KMS-11 (cell line): ENCODE results near the gene MCIDAS.

Experiments used
- H2AFZ ChIP-seq: fragments of 200-600 bp; sonication (generic); 2 replicates; pipeline ENCODE4 v1.6.1; 2016; ENCODE audit warnings: antibody characterized with exemption, mixed run types, low read depth
- H3K27ac ChIP-seq: fragments of 200-600 bp; sonication (generic); 2 replicates; pipeline ENCODE4 v1.6.1; 2016; ENCODE audit warnings: mild to moderate bottlenecking, mixed run types
- H3K27me3 ChIP-seq: fragments of 200-600 bp; sonication (generic); 2 replicates; pipeline ENCODE4 v1.6.1; 2017; ENCODE audit warnings: mild to moderate bottlenecking, low read depth, mixed run types, moderate library complexity; ENCODE audit not compliant: insufficient read depth
- H3K36me3 ChIP-seq: fragments of 200-600 bp; sonication (generic); 2 replicates; pipeline ENCODE4 v1.6.1; 2017; ENCODE audit warnings: mild to moderate bottlenecking, mixed run types; ENCODE audit not compliant: insufficient read depth
- H3K4me1 ChIP-seq: fragments of 200-600 bp; sonication (generic); 2 replicates; pipeline ENCODE4 v1.6.1; 2016; ENCODE audit warnings: mild to moderate bottlenecking, low read depth, mixed run types; ENCODE audit not compliant: poor library complexity, severe bottlenecking
- H3K4me2 ChIP-seq: fragments of 200-600 bp; sonication (generic); 2 replicates; pipeline ENCODE4 v1.7.0; 2016; ENCODE audit warnings: mild to moderate bottlenecking, mixed run types
- H3K4me3 ChIP-seq: fragments of 200-600 bp; sonication (generic); IDR thresholded peaks from 2 replicates; pipeline ENCODE4 v1.6.1; 2017; ENCODE audit warnings: low read depth, low read length, mixed read lengths; ENCODE audit not compliant: insufficient read depth
- H3K79me2 ChIP-seq: fragments of 200-600 bp; sonication (generic); 2 replicates; pipeline ENCODE4 v1.6.1; 2016; ENCODE audit warnings: low read depth, mixed run types; ENCODE audit not compliant: insufficient read depth
- H3K9ac ChIP-seq: fragments of 200-600 bp; sonication (generic); 2 replicates; pipeline ENCODE4 v1.6.1; 2016; ENCODE audit warnings: mild to moderate bottlenecking, mixed run types
- H4K20me1 ChIP-seq: fragments of 200-600 bp; sonication (generic); 2 replicates; pipeline ENCODE4 v1.6.1; 2016; ENCODE audit warnings: mild to moderate bottlenecking, mixed run types; ENCODE audit not compliant: insufficient read depth
- CTCF ChIP-seq: fragments of 200-600 bp; sonication (generic); conservative IDR thresholded peaks from 2 replicates; pipeline ENCODE4 v1.6.1; 2017; ENCODE audit warnings: low read depth, mild to moderate bottlenecking, antibody characterized with exemption, low read length, moderate library complexity, mixed read lengths

The MCIDAS gene

GRCh38 chr5:55250064-55250463, 22.9 kb upstream of the MCIDAS start:
- H3K27ac ChIP-seq, result no peak overlapping the region
- H3K79me2 ChIP-seq, result no peaks in the 10 kb centered on the region
- H4K20me1 ChIP-seq, result no peaks in the 10 kb centered on the region
- no peaks in the 10 kb centered on the region for H3K27me3 ChIP-seq
- no peak overlapping the region for H3K4me3 ChIP-seq
- no peak overlapping the region for H3K4me2 ChIP-seq
- H3K9ac ChIP-seq, result no peak overlapping the region
- no peak for TF ChIP-seq CTCF
- H3K36me3 ChIP-seq, result no peaks in the 10 kb centered on the region
- H3K4me1 ChIP-seq, result no peaks in the 10 kb centered on the region
- no peak overlapping the region for H2AFZ ChIP-seq

- Histone ChIP-seq H3K36me3 (no peaks in the 10 kb centered on the region), H3K27ac (no peak overlapping the region), H3K4me3 (no peak overlapping the region), H3K4me2 (no peak overlapping the region), H3K4me1 (no peaks in the 10 kb centered on the region), H2AFZ (no peak overlapping the region), H3K9ac (no peak overlapping the region), H3K27me3 (no peaks in the 10 kb centered on the region), H4K20me1 (no peaks in the 10 kb centered on the region), H3K79me2 (no peaks in the 10 kb centered on the region)
- TF ChIP-seq CTCF, result no peak
Observed at GRCh38 chr5:55241746-55242145, 14.6 kb upstream of the MCIDAS start.

GRCh38 chr5:55236800-55237199, 9.7 kb upstream of the MCIDAS start:
- Histone ChIP-seq H3K27me3 (no peaks in the 10 kb centered on the region), H3K27ac (no peak overlapping the region), H3K9ac (no peak overlapping the region), H3K79me2 (no peaks in the 10 kb centered on the region; the same call in 1 of the 2 replicates), H3K36me3 (no peaks in the 10 kb centered on the region), H3K4me1 (peaks cover 11% of the 10 kb centered on the region), H2AFZ (no peak overlapping the region), H4K20me1 (no peaks in the 10 kb centered on the region), H3K4me2 (no peak overlapping the region), H3K4me3 (no peak overlapping the region)
- TF ChIP-seq CTCF, result no peak

- Histone ChIP-seq H3K4me1 (peaks cover 12% of the 10 kb centered on the region), H3K36me3 (no peaks in the 10 kb centered on the region), H3K27me3 (no peaks in the 10 kb centered on the region), H3K4me3 (no peak overlapping the region), H3K79me2 (no peaks in the 10 kb centered on the region; the same call in 1 of the 2 replicates), H3K27ac (peak overlapping the region; percentile 46), H4K20me1 (no peaks in the 10 kb centered on the region), H3K9ac (peak overlapping the region; percentile 64), H3K4me2 (peak overlapping the region; percentile 75), H2AFZ (peak overlapping the region; percentile 99)
- TF ChIP-seq CTCF, result no peak
Observed at GRCh38 chr5:55234121-55234700, 7.1 kb upstream of the MCIDAS start.
